ENCODE results near the gene CAB39.

CAB39 gene

DNA sequence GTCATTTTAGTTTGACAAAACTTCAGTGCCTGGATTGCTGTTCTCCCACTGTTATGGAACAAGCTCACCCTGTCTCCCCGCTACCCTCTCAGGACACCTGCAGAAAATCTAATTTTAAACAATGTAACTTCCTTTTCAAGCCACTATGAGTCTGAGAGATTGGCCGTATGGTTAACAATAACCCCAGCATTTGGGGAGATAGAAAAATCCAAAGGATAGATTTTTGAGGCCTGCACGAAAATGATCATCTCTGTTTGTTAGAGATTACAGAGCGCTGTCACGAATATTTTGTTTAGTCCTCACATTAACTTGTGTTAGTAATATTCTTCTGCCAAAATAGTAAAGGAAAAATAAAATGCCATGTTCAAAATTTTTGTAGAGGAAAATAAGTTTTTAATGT, 24.7 kb downstream of the CAB39 start:
- TF ChIP-seq, protein P1, sequence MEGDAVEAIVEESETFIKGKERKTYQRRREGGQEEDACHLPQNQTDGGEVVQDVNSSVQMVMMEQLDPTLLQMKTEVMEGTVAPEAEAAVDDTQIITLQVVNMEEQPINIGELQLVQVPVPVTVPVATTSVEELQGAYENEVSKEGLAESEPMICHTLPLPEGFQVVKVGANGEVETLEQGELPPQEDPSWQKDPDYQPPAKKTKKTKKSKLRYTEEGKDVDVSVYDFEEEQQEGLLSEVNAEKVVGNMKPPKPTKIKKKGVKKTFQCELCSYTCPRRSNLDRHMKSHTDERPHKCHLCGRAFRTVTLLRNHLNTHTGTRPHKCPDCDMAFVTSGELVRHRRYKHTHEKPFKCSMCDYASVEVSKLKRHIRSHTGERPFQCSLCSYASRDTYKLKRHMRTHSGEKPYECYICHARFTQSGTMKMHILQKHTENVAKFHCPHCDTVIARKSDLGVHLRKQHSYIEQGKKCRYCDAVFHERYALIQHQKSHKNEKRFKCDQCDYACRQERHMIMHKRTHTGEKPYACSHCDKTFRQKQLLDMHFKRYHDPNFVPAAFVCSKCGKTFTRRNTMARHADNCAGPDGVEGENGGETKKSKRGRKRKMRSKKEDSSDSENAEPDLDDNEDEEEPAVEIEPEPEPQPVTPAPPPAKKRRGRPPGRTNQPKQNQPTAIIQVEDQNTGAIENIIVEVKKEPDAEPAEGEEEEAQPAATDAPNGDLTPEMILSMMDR (IDR thresholded peaks at IDR 0.05) = no peak
- no peak overlapping the region for H3K4me3 ChIP-seq
- no peak for DNase-seq (ENCODE audit: low spot score)
- peak overlapping the region; percentile 66 to 79 for H3K27ac ChIP-seq

DNA sequence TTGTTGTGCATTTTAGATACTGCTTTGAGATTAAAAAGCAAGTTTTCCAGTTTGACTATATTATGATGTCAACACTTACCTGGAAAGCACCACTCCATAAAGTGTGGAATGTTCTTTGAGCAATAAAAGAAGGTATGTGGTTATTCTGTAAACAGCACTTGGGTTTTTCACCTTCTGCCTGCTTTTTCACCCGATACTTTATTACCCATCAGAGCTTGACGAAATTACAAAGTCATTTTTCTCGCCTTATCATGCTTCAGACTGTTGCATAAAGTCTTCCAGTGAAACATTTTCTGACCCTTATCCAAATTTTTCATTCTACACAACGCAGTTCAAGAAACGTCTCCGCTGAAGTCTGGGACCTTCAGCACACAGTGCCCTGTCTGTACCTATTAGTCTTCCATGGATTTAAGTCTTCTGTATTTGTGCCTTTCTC, 25.2 kb downstream of the CAB39 start:
- no peak for DNase-seq (ENCODE audit: low spot score)
- TF ChIP-seq, protein P1 (IDR thresholded peaks at IDR 0.05) = no peak
- Histone ChIP-seq H3K27ac (peak overlapping the region; percentile 66 to 79), H3K4me3 (peak overlapping the region; percentile 45)

DNA sequence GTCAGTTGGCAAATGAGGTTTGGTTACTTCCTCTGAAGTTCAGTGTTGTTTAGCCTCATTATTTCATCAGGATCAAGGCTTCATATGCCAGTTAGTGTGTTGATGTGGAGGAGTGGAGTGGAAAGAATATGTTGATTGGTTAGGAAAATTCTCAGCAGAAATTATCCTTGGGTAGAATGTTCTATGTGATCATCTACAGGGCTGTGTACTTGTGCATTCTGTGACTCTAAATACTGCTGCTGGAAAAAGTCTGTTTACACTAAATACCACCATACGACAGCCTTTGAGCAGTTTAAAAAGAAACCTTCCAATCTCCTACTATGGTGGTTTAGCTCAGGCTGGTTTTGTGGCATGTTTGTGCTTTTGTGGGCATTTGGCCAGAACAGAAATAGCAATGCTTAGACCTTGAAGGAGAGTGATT, 25.8 kb downstream of the CAB39 start:
- no peak for DNase-seq (ENCODE audit: low spot score)
- TF ChIP-seq, protein P1 (IDR thresholded peaks at IDR 0.05) = no peak
- Histone ChIP-seq H3K27ac (peak overlapping the region; percentile 66 to 79), H3K4me3 (peak overlapping the region; percentile 45)

DNA sequence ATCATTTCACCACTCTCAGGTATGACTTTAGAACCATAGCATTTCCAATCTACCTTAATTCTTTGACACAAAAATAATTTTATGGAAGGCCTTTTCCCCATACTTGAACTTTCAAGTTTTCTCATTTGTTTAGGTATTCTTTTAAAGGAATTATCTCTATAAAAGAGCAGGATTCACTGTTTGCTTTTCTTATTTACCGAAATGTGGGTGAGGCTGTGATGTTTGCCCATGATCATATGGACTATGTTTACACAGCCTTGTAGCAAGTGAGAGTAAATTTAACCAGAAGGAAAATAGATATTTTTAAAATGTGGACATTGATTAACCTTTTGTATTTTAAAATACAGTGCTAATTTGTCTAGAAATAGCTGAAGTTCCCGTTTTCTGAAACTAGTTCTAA, 26.3 kb downstream of the CAB39 start:
- TF ChIP-seq, protein P1 (IDR thresholded peaks at IDR 0.05) = no peak
- DNase-seq (ENCODE audit: low spot score) = no peak
- Histone ChIP-seq H3K4me3 (no peak overlapping the region), H3K27ac (peak overlapping the region; percentile 66 to 79)

- TF ChIP-seq, protein P1 (IDR thresholded peaks at IDR 0.05) = no peak
- no peak for DNase-seq (ENCODE audit: low spot score)
- no peak overlapping the region for H3K27ac ChIP-seq
- H3K4me3 ChIP-seq = no peak overlapping the region
These were observed 27.3 kb downstream of the CAB39 start for GRCh38 chr2:230739961-230740360.

GRCh38 chr2:230742781-230743180, 30.1 kb downstream of the CAB39 start:
- TF ChIP-seq, protein P1 (IDR thresholded peaks at IDR 0.05) = no peak
- DNase-seq (ENCODE audit: low spot score) = no peak
- H3K4me3 ChIP-seq = no peak overlapping the region
- H3K27ac ChIP-seq = no peak overlapping the region

- no peak for DNase-seq (ENCODE audit: low spot score)
- TF ChIP-seq, protein P1 (IDR thresholded peaks at IDR 0.05) = no peak
- no peak overlapping the region for H3K27ac ChIP-seq
- no peak overlapping the region for H3K4me3 ChIP-seq
These were observed 33.6 kb downstream of the CAB39 start for GRCh38 chr2:230746213-230746612.
